Fibroblast of lung (primary cell): ENCODE measurements around the gene MPV17L2.

Experiments used
- CTCF ChIP-seq, 2 donors: IDR thresholded peaks in 1 of 2; conservative IDR thresholded peaks in 1 of 2; 1 replicate in 1 of 2; 2 replicates in 1 of 2; pipeline ENCODE4 v1.5.1; 2011 to 2012; ENCODE audit warnings: low read length in 2 of 2, control low read depth in 1 of 2, inconsistent platforms in 1 of 2, low read depth in 1 of 2, mild to moderate bottlenecking in 1 of 2
- EZH2 ChIP-seq: IDR thresholded peaks from 2 replicates; pipeline ENCODE4 v1.5.1; 2012; ENCODE audit warnings: low read length, control low read depth, mild to moderate bottlenecking; ENCODE audit errors: missing control alignments

GRCh38 chr19:18160493-18160970, 32.5 kb upstream of the MPV17L2 start:
- no peak for TF ChIP-seq CTCF (conservative IDR thresholded peaks at IDR 0.05 in 1 of 2, IDR thresholded peaks at IDR 0.05 in 1 of 2; ENCODE audit: low read depth in 1 of 2, low read length in 2 of 2)
- no peak for TF ChIP-seq EZH2
